ENCODE data around the gene SEC14L2. TPM values are rescaled to one million over a fixed set of nuclear protein-coding genes. Genes with fewer than 3 reads are reported as not detected.

SEC14L2 gene
- total RNA-seq, 1 experiment from 2014 or later: 33.5 TPM

DNA sequence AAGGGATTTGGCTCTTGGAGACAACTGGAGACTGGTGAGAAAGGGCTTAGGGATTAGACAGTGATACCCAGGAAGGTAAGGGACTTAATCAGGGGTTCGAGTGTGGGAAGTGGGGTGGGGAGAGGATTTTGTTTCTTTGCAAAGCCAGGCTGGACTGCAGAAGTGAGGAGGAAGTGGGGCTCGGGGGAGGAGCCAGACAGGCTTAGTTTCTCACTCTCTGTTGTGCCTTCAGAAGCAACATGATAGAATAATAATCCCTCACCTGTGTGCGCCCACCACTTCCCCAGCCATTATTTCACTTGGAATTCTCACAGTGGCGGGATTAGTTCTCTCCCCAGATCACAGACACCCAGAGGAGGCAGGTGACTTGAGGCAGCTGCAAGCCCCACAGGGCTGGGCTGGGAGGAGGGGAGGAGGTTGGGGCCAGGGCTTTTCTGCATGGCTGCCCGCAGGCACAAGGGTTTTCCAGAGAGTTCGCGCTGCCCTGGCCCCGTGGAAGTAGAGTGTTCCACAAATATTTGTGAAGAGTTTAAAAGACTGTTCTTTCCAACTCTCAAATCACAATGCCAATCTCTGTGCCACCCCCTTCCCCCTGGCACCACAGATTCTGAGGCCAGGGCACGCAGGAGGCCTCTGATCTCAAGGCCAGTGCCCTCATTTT, 4.0 kb upstream of the SEC14L2 start:
- H3K4me2 ChIP-seq (ENCODE audit: low read length): no peak overlapping the region; the same call in 1 of the 2 replicates
- H3K79me2 ChIP-seq (ENCODE audit: insufficient read depth, low read length): peaks cover 10% of the 10 kb centered on the region
- H3K9ac ChIP-seq (ENCODE audit: low read length): no peak overlapping the region
- DNase-seq (ENCODE audit: low read depth, low spot score) (no peak), ATAC-seq (no peak)
- no peaks in the 10 kb centered on the region for H3K27me3 ChIP-seq (ENCODE audit: insufficient read depth, low read length)
- no TSS peak for BruUV-seq (replicated peaks)
- H2AFZ ChIP-seq (ENCODE audit: low read depth, low read length, poor library complexity, severe bottlenecking): no peak overlapping the region
- H4K20me1 ChIP-seq (ENCODE audit: insufficient read depth): no peaks in the 10 kb centered on the region
- no peak for TF ChIP-seq ZFX (IDR thresholded peaks at IDR 0.05)
- TF ChIP-seq EZH2phosphoT487 (IDR thresholded peaks at IDR 0.05; ENCODE audit: borderline replicate concordance): no peak
- TF ChIP-seq REST (IDR thresholded peaks at IDR 0.05; ENCODE audit: low read depth): no peak
- no peak for TF ChIP-seq ELF1 (IDR thresholded peaks at IDR 0.05; ENCODE audit: borderline replicate concordance, low read depth)
- intact Hi-C loops (cut with micrococcal nuclease): no loop called here
- H3K4me3 ChIP-seq (replicated peaks in 1 of 2; ENCODE audit: low read depth in 1 of 2, low read length in 2 of 2): no peak overlapping the region
- CTCF ChIA-PET: interaction anchor here (0.8 to 1.0 kb wide), 2 partner anchors 32 to 105 kb away, joined by 3 to 5 read pairs; no protein-coding TSS in a partner anchor
- H3K4me1 ChIP-seq (ENCODE audit: control insufficient read depth in 1 of 2, insufficient read depth in 2 of 2, low read length in 2 of 2): peaks cover 5 to 51% of the 10 kb centered on the region in 2 experiments; a peak in 3 of 4 replicates
- no peaks in the 10 kb centered on the region for H3K9me2 ChIP-seq (ENCODE audit: insufficient read depth)
- RAD21 ChIA-PET (ENCODE audit: low non-redundant PET in 1 of 2, low total read pairs in 2 of 2, uncharacterized antibody in 2 of 2, unreplicated experiment in 2 of 2): interaction anchor here in 1 of 2 experiments (0.7 kb wide), 1 partner anchor 38 kb away, joined by 3 read pairs; no protein-coding TSS in a partner anchor
- POLR2A ChIA-PET: interaction anchor here (2.2 kb wide), 1 partner anchor 31 kb away, joined by 13 read pairs; no protein-coding TSS in a partner anchor
- H3K27ac ChIP-seq (ENCODE audit: low read depth, low read length): no peak overlapping the region
- no peaks in the 10 kb centered on the region for H3K36me3 ChIP-seq (ENCODE audit: control insufficient read depth in 1 of 2, insufficient read depth in 2 of 2, low read length in 2 of 2)
- H3K9me3 ChIP-seq (ENCODE audit: control insufficient read depth in 1 of 2, insufficient read depth in 1 of 2, low read depth in 1 of 2, low read length in 2 of 2): peaks cover 0 to 7% of the 10 kb centered on the region in 2 experiments; a peak in 2 of 4 replicates

All from HCT116 (cell line).